GM13977 (cell line): ENCODE measurements around the gene ADARB1.
"Not testable (repeated sequence)": the region's sequence is repeated elsewhere in the genome, so short reads cannot be mapped to it uniquely, and the experiment has no call there.

Experiments used
- DNase-seq: peaks from one replicate; pipeline ENCODE4 v3.0.0; 2012; ENCODE audit warnings: low spot score
- in situ Hi-C: fragments of 300-500 bp; cut with MboI; formaldehyde crosslinking; loops from one replicate; pipeline ENCODE4 v1.12.0; 2022; ENCODE audit warnings: low sequenced_read_pairs, low pct_unique_long_range_greater_than_20kb, mixed read lengths, inconsistent platforms; ENCODE audit not compliant: unreplicated experiment
- TF ChIP-seq, protein P1 (sequence below): IDR thresholded peaks from 2 replicates; pipeline ENCODE4 v1.5.1; 2012; ENCODE audit warnings: mild to moderate bottlenecking, control low read depth; ENCODE audit not compliant: insufficient read depth; ENCODE audit errors: extremely low read depth, missing control alignments

The ADARB1 gene

DNA sequence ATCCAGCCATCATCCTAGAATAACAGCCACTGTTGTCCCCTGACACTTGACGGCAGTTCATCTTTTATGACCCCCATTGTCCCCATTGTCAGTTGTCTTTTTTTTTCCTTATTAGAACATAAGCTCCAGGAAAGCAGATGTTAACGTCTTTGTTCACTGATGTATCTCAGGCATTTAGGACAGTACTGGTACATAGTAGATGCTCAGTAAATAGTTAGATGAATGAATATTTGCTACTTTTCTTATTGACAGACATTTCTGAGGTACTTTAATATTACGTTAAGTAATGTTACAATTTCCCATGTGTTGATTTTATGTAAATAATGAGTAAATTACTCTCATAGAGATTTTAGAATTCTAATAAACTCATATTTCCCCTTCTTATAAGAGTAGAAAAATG, 69.5 kb downstream of the ADARB1 start:
- TF ChIP-seq, protein P1, sequence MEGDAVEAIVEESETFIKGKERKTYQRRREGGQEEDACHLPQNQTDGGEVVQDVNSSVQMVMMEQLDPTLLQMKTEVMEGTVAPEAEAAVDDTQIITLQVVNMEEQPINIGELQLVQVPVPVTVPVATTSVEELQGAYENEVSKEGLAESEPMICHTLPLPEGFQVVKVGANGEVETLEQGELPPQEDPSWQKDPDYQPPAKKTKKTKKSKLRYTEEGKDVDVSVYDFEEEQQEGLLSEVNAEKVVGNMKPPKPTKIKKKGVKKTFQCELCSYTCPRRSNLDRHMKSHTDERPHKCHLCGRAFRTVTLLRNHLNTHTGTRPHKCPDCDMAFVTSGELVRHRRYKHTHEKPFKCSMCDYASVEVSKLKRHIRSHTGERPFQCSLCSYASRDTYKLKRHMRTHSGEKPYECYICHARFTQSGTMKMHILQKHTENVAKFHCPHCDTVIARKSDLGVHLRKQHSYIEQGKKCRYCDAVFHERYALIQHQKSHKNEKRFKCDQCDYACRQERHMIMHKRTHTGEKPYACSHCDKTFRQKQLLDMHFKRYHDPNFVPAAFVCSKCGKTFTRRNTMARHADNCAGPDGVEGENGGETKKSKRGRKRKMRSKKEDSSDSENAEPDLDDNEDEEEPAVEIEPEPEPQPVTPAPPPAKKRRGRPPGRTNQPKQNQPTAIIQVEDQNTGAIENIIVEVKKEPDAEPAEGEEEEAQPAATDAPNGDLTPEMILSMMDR: no peak
- in situ Hi-C loops: loop anchor here (25.0 kb wide), 1 partner anchor 693 kb away; no protein-coding TSS in a partner anchor
- DNase-seq: no peak

DNA sequence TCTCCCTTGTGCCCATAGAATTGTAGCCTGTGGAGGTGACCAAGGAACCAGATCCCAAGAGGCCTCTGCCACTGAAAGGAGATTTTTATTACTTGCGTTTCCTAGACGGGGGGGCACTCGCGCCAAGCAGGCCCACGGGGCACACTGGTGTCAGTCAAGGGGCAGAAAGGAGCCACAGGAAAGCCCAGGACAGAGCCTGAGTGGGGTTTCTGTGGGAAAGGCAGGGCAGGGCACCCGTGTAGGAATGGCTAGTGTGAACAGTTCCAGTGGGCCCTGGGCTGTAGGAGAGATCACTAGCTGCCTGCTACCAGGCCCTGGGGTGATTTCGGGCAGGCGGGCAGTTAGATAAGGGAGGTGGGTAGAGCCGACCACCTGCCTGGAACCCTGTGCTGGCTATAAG, 70.8 kb downstream of the ADARB1 start:
- in situ Hi-C loops: loop anchor here (25.0 kb wide), 1 partner anchor 692 kb away; no protein-coding TSS in a partner anchor
- TF ChIP-seq, protein P1: no peak
- no peak for DNase-seq

- in situ Hi-C loops: loop anchor here (25.0 kb wide), 1 partner anchor 691 kb away; no protein-coding TSS in a partner anchor
- DNase-seq: not testable (repeated sequence)
Observed at GRCh38 chr21:45145846-45146245, 71.5 kb downstream of the ADARB1 start.

DNA sequence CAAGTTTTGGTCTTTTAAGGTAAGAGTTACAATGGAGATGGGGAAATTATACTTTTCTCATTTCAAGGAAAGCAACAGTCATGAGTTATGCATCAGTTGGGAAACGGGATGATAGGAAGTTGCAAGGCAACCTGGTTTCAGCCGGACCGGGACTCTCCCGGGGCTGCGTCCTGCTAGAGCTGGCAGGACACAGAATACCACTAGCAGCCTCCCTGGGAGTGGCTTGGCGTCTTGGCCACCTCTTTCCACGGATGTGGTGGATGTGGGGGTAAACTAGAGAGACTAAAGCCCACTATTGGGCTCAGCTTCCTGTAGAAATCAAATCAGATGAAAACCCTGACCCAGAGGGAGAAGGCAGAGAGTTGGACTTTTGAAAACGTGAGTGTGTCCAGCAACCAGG, 71.9 kb downstream of the ADARB1 start:
- TF ChIP-seq, protein P1: no peak
- DNase-seq: no peak
- in situ Hi-C loops: loop anchor here (25.0 kb wide), 1 partner anchor 691 kb away; no protein-coding TSS in a partner anchor

DNA sequence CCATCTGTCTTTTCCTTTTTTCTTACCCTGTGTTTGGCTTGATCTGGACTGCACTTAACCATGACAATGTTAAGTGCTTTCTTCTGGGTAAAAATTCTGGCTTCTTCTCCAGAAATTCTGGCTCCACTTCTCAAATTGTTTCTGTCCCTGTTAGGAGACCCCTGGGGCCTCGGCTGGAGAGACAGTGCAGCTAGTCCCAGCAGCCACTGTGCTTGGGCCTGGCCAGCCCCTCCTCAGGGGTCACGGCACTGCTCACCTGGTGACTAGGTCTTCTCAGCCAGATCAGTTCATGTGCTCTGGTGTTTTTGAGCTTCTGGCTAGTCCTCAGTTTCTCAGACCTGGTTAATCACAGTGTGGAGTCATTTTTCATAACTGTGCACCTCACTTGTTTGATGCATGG, 72.4 kb downstream of the ADARB1 start:
- DNase-seq: no peak
- in situ Hi-C loops: loop anchor here (25.0 kb wide), 1 partner anchor 690 kb away; no protein-coding TSS in a partner anchor
- TF ChIP-seq, protein P1: no peak

DNA sequence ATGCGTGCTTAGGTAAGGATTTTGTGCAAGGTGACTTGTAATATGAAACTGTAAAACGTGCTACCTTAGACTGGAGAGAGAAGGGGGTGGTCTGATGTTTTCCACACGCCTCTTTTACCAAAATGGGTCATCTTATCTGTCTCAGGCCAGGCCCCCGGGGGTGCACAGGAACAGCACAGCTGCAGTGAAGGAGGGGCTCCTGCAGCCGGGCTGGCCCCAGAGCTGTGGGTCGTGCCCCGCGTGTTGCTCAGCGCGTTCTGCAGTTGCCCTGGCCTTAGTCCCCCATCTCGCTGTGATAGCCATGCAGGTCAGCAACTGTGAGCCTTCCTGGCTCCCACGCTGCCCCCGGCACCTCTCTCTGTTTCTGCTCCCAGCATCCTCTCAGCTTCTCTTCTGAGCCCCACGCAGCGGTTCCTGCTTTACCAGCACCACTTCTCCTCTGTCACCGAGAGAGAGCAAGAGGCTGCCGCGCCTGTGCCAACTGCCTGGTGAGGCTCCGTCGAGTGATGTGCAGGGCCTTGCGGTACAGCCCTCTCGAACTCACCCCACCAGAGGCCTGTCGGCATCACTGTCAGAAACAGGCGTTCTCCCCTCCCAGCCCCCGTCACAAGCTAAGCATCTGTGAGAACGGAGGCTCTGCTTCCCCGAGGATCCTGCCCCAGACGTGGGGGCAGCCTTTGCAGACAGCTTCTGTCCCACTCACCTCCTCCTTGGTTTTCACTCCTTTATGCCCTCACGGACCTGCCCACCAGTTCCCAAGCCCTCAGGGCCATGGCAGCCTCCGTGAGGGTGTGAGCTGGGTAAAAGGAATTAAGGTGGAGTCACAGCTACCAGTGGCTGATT, 73.3 kb downstream of the ADARB1 start:
- DNase-seq: no peak

More for the DNA sequence above, 73.3 kb downstream of the ADARB1 start:
- TF ChIP-seq, protein P1: no peak
- in situ Hi-C loops: loop anchor here (25.0 kb wide), 1 partner anchor 690 kb away; no protein-coding TSS in a partner anchor
